Breast epithelium (tissue), 4 donors: ENCODE results near the gene ICAM5. TPM values are rescaled to one million over a fixed set of nuclear protein-coding genes. Genes with fewer than 3 reads are reported as not detected.
A peak's percentile ranks its signal among the peaks of the same experiment; 100 is the strongest.

Source experiments
- DNase-seq, 2 donors: peaks; one replicate each; pipeline ENCODE4 v3.0.0-alpha.2; 2019; ENCODE audit warnings: low spot score in 2 of 2
- H3K27ac ChIP-seq, 2 donors: fragments of 200-600 bp; sonication (generic) in 1 of 2; one replicate each; pipeline ENCODE4 v1.5.1; 2016 to 2019; ENCODE audit warnings: mild to moderate bottlenecking in 1 of 2
- H3K27me3 ChIP-seq, 2 donors: fragments of 200-600 bp; sonication (generic) in 1 of 2; one replicate each; pipeline versions ENCODE4 v1.5.1 to v1.6.0; 2017 to 2019; ENCODE audit warnings: control low read depth in 1 of 2, mild to moderate bottlenecking in 1 of 2
- H3K36me3 ChIP-seq: fragments of 200-600 bp; one replicate; pipeline ENCODE4 v1.5.1; 2019
- H3K4me1 ChIP-seq, 2 donors: fragments of 200-600 bp; sonication (generic); one replicate each; pipeline ENCODE4 v1.5.1; 2016 to 2019; ENCODE audit warnings: control low read depth in 1 of 2
- H3K4me3 ChIP-seq, 3 donors: fragments of 200-600 bp; sonication (generic); 1 replicate in 2 of 3; 2 replicates in 1 of 3; pipeline ENCODE4 v1.5.1; 2016 to 2019; ENCODE audit warnings: mild to moderate bottlenecking in 3 of 3, moderate library complexity in 2 of 3
- H3K9me3 ChIP-seq, 2 donors: fragments of 200-600 bp; sonication (generic) in 1 of 2; one replicate each; pipeline ENCODE4 v1.5.1; 2016 to 2019; ENCODE audit warnings: control low read depth in 1 of 2
- POLR2A ChIP-seq: fragments of 450-650 bp; IDR thresholded peaks from one replicate; pipeline ENCODE4 v1.6.1; 2016; ENCODE audit warnings: antibody characterized with exemption, mild to moderate bottlenecking, moderate library complexity
- POLR2AphosphoS5 ChIP-seq, 3 donors: sonication (generic); formaldehyde crosslinking; IDR thresholded peaks; one replicate each; pipeline ENCODE4 v1.6.1; 2017; ENCODE audit warnings: antibody characterized with exemption in 3 of 3
- intact Hi-C: fragments of 100-400 bp; cut with DNase I; formaldehyde crosslinking; loops from one replicate; pipeline ENCODE4 v1.15.1; 2023; ENCODE audit warnings: low total_unique reads
- total RNA-seq, 3 donors: library from RNA; depleted of rRNA; stranded (reverse); fragments of >200 nt; gene quantifications; one replicate each; pipeline ENCODE4 v1.1.0, GENCODE V29; 2016
- TF ChIP-seq, protein P1 (sequence below), 3 donors: fragments of 450-650 bp; IDR thresholded peaks; one replicate each; pipeline ENCODE4 v1.5.1; 2016 to 2017; ENCODE audit warnings: antibody characterized with exemption in 3 of 3, mild to moderate bottlenecking in 3 of 3, moderate library complexity in 3 of 3

The ICAM5 gene
- total RNA-seq, 3 donors from 2014 or later, result 0.64 to 1.8 (median 1.3) TPM

DNA sequence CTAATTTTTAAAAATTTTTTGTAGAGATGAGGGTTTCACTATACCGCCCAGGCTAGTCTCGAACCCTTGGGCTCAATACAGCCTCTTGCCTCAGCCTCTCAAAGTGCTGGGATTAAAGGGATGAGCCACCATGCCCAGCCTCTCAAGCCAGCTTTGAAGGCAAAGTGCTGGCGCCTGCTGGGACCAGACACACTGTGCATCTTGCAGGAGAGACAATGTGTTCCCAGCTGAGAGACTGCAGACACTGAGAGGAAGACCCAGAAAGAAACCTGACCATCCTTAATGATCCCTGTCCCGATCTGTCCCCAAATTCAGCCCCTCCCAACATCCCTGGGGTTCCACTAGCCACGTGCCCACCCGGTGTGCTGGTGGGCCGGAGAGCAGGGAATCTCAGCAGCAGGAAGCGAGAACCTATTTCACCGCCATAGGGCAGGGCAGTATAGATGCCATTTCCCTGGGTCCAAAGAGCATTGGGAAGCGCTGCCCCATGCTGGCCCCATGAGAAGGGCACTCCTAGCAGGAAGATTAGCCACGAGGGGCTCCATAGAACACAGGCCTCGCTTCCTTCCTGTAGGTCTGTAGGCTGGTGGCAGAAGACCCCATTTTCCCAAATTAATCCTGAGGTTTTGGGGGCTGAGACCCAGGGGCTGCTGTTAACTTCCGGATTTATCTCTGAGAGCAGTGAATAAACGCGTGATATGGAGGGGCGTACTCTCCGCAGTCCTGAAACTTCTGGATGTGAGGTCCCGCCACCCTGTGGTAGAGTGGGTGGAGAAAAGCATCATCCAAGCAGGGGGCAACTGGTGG is 42.6 kb downstream of the ICAM5 start:
- Histone ChIP-seq H3K36me3 (peaks cover 10% of the 10 kb centered on the region), H3K27me3 (no peaks in the 10 kb centered on the region), H3K9me3 (no peaks in the 10 kb centered on the region), H3K4me1 (peaks cover 5 to 6% of the 10 kb centered on the region in 2 donors), H3K27ac (peak overlapping the region; percentile 79 to 84), H3K4me3 (peak overlapping the region; percentile 70 to 89 (median 81))
- no peak for DNase-seq
- TF ChIP-seq, protein P1, sequence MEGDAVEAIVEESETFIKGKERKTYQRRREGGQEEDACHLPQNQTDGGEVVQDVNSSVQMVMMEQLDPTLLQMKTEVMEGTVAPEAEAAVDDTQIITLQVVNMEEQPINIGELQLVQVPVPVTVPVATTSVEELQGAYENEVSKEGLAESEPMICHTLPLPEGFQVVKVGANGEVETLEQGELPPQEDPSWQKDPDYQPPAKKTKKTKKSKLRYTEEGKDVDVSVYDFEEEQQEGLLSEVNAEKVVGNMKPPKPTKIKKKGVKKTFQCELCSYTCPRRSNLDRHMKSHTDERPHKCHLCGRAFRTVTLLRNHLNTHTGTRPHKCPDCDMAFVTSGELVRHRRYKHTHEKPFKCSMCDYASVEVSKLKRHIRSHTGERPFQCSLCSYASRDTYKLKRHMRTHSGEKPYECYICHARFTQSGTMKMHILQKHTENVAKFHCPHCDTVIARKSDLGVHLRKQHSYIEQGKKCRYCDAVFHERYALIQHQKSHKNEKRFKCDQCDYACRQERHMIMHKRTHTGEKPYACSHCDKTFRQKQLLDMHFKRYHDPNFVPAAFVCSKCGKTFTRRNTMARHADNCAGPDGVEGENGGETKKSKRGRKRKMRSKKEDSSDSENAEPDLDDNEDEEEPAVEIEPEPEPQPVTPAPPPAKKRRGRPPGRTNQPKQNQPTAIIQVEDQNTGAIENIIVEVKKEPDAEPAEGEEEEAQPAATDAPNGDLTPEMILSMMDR (IDR thresholded peaks at IDR 0.05), result no peak
- TF ChIP-seq POLR2AphosphoS5 (IDR thresholded peaks at IDR 0.05) (no peak), POLR2A (no peak)
- intact Hi-C loops, result no loop called here

DNA sequence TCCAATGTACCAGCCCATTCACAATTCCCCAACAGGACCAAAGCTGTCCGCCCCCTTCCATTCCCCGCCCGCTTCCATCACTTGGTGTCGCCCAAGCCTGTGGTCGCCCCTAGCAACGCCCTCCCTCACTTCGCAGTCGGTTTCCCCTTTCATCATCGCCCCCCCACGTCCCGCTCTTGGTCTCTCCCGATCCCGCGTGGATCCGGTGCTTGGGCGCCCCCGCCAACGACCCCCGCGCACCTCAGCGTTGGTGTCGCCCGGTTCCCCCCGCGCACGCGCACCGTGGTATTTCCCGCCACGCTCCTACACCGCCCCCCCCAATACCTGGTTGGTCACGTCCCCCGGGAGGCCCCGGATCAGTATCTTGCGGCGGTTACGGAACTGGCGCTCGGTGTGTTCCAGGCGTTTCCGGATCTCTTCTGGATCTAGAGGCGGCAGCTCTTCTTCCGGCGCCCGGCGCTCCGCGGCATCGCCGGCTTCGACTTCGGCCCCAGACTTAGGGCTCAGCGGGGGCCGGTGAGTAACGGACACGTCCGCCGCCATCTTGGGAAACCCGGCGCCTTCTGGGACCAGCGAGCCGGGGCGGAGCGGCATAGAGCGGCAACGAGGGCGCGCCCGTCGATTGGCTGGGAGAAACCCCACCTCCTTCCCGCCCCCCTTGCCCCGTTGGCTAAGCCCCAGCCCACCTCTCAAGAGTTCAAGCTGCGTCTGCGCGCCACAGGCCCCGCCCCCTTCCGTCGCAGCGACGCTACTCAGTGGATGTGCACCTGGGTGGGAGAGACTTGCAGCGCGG is 43.4 kb downstream of the ICAM5 start, which contains the start of gene RAVER1:
RAVER1 (minus strand) TSS at position 565 of the 793 bp plus-strand sequence; CDS start at position 543, 22 bp downstream.
- peak; percentile 95 to 99 for DNase-seq
- TF ChIP-seq POLR2A (peak; percentile 14), POLR2AphosphoS5 (IDR thresholded peaks at IDR 0.05) (peak; percentile 66 to 84 (median 69))
- TF ChIP-seq, protein P1 (IDR thresholded peaks at IDR 0.05), result peak in 2 of 3 donors; percentile 7 to 10
- intact Hi-C loops, result no loop called here
- peak within 1 kb of the TSS; percentile 70 to 89 (median 81) for H3K4me3 ChIP-seq
- H3K36me3 ChIP-seq, result peaks cover 2% of the 10 kb centered on the region
- H3K27ac ChIP-seq, result peak within 1 kb of the TSS; percentile 79 to 84
- no peaks in the 10 kb centered on the region for H3K9me3 ChIP-seq
- H3K4me1 ChIP-seq, result peaks cover 5 to 6% of the 10 kb centered on the region in 2 donors
- no peaks in the 10 kb centered on the region for H3K27me3 ChIP-seq

DNA sequence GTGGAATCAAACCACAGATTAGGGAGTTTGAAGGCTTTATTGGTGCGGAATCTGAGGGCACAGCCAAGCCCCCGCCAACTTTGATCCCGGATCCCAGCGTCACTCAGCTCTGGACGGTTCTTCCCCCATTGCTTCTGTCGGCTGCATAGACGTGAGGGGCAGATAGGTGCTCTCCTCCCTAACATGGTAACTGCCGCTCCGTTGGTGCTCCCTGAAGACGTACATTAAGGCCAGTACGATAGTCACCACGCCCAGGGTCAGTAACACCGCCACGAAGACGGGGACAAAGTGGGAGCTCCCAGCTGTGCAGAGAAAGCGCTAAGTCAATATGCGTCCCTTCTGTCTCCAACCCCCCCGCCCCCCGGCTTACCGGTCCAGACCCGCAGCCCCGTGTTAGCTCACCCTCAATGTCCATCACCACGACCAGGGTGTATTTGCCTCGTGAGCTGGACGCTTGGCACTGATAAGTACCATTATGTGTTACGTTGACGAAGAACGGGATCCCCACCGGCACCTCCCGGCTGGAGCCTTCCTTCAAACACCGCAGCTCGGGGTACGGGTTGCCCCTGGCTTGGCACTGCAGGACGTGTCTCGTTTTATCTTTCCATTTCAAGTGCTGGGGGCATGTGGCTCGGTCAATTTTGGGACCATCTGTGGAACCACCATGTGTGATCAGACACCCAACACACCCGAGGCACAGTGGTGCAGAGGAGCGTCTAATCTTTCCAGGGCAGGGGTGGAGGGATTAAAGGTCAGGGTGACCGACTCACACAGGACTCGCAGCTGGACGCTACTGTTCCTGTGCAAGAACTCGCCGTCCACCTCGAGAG is 44.2 kb downstream of the ICAM5 start:
- intact Hi-C loops, result no loop called here
- peak overlapping the region; percentile 79 to 84 for H3K27ac ChIP-seq
- no peaks in the 10 kb centered on the region for H3K9me3 ChIP-seq
- no peak for TF ChIP-seq POLR2AphosphoS5 (IDR thresholded peaks at IDR 0.05)
- TF ChIP-seq POLR2A, result no peak
- TF ChIP-seq, protein P1 (IDR thresholded peaks at IDR 0.05), result no peak
- H3K36me3 ChIP-seq, result no peaks in the 10 kb centered on the region
- peaks cover 5 to 6% of the 10 kb centered on the region in 2 donors for H3K4me1 ChIP-seq
- DNase-seq, result no peak
- H3K27me3 ChIP-seq, result no peaks in the 10 kb centered on the region
- peak overlapping the region; percentile 70 to 89 (median 81) for H3K4me3 ChIP-seq

DNA sequence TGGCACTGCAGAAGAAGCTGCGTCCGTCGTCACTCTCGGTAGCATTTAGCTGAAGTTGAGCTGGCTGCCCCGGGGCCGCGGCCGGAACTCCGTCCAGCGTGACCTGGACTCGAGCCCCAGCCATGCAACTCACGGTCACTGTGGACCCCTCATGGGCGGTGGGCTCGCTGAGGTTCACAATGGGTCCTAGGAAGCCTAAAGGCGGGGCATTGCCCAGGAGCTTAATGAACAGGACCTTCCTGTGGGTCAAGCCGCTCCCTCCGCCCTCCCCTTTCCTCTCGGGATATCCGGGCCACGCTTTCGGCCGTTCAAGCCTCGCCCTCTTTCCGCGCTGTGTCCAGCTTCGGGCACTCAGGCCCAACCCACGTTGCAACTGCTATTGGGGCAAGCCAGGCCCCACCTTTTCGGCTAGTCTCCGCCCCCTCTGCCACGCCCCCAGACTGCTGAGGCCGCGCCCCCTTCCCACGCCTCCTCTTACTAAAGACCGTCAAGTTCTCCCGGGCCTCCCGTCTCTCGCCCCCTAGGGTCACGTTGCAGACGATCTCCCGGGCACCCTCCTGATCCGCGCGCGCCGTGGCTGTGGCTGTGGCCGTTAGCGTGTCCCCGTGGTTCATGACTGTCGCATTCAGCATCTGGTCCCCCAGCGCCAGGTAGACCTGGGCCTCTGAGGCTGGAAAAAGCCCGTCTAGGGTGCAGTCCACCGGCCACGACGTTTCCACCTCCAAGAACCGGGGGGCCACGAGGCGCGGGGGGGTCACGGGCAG is 45.0 kb downstream of the ICAM5 start:
- Histone ChIP-seq H3K27me3 (no peaks in the 10 kb centered on the region), H3K4me3 (peak overlapping the region; percentile 70 to 89 (median 81)), H3K27ac (peak overlapping the region; percentile 61 to 84), H3K36me3 (no peaks in the 10 kb centered on the region), H3K4me1 (peaks cover 5 to 6% of the 10 kb centered on the region in 2 donors), H3K9me3 (no peaks in the 10 kb centered on the region)
- TF ChIP-seq POLR2A (no peak), POLR2AphosphoS5 (IDR thresholded peaks at IDR 0.05) (peak in 2 of 3 donors; percentile 36 to 42)
- DNase-seq, result peak; percentile 92 to 98
- intact Hi-C loops, result no loop called here
